ENCODE data around the gene RNF40. TPM values are rescaled to one million over a fixed set of nuclear protein-coding genes. Genes with fewer than 3 reads are reported as not detected.

RNF40 gene
- total and polyA plus RNA-seq, 8 donors: 17.5 to 155 (median 54.5) TPM

DNA sequence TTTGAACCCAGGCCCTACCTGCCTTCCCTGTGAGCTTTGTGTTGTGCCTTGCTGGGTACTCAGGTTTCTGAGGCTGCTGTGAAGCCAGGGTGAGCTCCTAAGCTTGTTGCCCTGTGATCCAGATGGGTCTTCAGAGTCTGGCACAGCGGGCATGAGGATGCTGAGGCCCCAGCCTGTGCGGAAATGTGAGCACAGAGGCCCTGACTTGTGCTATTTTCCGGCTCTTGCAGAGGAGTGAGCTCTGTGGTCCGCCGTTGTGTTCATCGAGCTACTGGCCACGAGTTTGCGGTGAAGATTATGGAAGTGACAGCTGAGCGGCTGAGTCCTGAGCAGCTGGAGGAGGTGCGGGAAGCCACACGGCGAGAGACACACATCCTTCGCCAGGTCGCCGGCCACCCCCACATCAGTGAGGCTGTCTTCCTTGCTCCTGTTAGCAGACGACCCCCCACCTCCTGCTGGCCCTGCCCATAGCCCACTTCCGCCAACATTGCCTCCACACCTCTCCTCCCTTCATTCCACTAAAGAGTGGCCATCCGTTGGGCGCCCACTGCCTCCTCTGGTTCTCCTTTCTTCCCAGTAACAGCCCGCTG, 11.2 kb upstream of the RNF40 start:
- intact Hi-C loops (cut with DNase I; ENCODE audit: low total_unique reads): no loop called here

DNA sequence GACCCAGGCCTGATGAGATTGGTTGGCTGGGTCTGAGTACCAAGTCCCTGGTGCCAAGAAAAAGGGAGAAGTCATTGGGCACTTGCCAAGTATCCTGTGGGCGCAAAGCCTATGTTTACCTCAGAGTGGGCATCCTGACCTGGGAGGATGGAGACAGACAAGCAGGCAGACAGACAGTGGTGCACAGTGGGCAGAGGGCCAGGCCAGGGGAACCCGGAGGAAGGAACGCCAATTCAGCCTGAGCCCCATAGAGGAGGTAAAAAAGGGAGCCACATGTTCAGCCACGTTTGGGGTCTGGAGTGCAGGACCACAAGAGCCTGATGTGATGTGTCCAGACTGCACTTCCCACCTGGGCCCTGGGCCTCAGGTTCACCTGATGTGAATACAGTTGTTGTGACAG, 8.5 kb upstream of the RNF40 start:
- intact Hi-C loops (cut with DNase I; ENCODE audit: low total_unique reads): no loop called here
- Histone ChIP-seq H3K27me3 (no peaks in the 10 kb centered on the region), H3K27ac (no peak overlapping the region), H3K36me3 (peaks cover 37 to 81% (median 76%) of the 10 kb centered on the region in 4 donors), H3K4me3 (no peak overlapping the region), H3K9me3 (no peaks in the 10 kb centered on the region), H3K4me1 (peaks cover 0 to 15% (median 12%) of the 10 kb centered on the region in 4 donors)
- TF ChIP-seq, protein P1, sequence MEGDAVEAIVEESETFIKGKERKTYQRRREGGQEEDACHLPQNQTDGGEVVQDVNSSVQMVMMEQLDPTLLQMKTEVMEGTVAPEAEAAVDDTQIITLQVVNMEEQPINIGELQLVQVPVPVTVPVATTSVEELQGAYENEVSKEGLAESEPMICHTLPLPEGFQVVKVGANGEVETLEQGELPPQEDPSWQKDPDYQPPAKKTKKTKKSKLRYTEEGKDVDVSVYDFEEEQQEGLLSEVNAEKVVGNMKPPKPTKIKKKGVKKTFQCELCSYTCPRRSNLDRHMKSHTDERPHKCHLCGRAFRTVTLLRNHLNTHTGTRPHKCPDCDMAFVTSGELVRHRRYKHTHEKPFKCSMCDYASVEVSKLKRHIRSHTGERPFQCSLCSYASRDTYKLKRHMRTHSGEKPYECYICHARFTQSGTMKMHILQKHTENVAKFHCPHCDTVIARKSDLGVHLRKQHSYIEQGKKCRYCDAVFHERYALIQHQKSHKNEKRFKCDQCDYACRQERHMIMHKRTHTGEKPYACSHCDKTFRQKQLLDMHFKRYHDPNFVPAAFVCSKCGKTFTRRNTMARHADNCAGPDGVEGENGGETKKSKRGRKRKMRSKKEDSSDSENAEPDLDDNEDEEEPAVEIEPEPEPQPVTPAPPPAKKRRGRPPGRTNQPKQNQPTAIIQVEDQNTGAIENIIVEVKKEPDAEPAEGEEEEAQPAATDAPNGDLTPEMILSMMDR (IDR thresholded peaks at IDR 0.05): no peak
- TF ChIP-seq POLR2AphosphoS5 (IDR thresholded peaks at IDR 0.05) (no peak), POLR2A (IDR thresholded peaks at IDR 0.05) (no peak), EP300 (IDR thresholded peaks at IDR 0.05) (no peak)
- DNase-seq: no peak
- 67 to 82% (median 71%) methylated on average over 4 of the region's 4 CpGs for WGBS, 5 donors

More for the DNA sequence above, 11.2 kb upstream of the RNF40 start:
- no peak for DNase-seq
- no peak overlapping the region for H3K4me3 ChIP-seq
- peaks cover 27 to 58% (median 52%) of the 10 kb centered on the region in 4 donors for H3K36me3 ChIP-seq
- no peaks in the 10 kb centered on the region for H3K9me3 ChIP-seq
- H3K27me3 ChIP-seq: no peaks in the 10 kb centered on the region
- no peak overlapping the region for H3K27ac ChIP-seq
- TF ChIP-seq POLR2A (IDR thresholded peaks at IDR 0.05): no peak
- no peak for TF ChIP-seq POLR2AphosphoS5 (IDR thresholded peaks at IDR 0.05)
- H3K4me1 ChIP-seq: peaks cover 6 to 29% (median 18%) of the 10 kb centered on the region in 4 donors
- WGBS, 5 donors: 91 to 94% (median 92%) methylated on average over 20 of the region's 20 CpGs

DNA sequence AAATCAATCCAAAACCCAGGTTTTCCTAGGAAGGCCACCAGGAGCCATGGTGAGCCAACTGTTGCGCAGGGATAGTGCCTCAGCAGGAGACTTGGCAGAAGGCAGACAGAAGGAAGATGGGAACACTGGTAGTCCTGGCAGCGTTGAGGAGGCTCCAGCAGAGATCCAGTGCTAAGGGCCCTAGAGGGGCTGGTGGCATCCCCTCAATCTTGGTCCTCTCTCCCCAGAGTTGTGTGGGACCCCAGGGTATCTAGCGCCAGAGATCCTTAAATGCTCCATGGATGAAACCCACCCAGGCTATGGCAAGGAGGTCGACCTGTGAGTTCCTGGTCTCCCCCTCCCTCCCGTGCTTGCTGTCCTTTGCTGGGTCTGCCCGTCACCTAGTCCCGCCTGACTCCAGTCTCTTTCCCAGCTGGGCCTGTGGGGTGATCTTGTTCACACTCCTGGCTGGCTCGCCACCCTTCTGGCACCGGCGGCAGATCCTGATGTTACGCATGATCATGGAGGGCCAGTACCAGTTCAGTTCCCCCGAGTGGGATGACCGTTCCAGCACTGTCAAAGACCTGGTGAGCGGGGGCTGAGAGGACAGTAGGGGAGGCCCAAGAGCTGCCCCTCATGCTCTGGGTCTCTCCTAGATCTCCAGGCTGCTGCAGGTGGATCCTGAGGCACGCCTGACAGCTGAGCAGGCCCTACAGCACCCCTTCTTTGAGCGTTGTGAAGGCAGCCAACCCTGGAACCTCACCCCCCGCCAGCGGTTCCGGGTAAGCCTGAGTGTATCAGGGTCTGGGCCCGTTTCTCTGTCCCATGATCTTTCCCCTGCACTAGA, 6.0 kb upstream of the RNF40 start:
- Histone ChIP-seq H3K27me3 (no peaks in the 10 kb centered on the region), H3K27ac (no peak overlapping the region), H3K36me3 (peaks cover 36 to 86% (median 78%) of the 10 kb centered on the region in 4 donors), H3K4me3 (no peak overlapping the region), H3K4me1 (peaks cover 5 to 23% (median 12%) of the 10 kb centered on the region in 4 donors), H3K9me3 (no peaks in the 10 kb centered on the region)
- intact Hi-C loops (cut with DNase I; ENCODE audit: low total_unique reads): no loop called here
- 92 to 95% (median 92%) methylated on average over 15 to 20 of the region's 20 CpGs for WGBS, 5 donors
- no peak for TF ChIP-seq POLR2AphosphoS5 (IDR thresholded peaks at IDR 0.05)
- TF ChIP-seq, protein P1 (IDR thresholded peaks at IDR 0.05): no peak
- no peak for TF ChIP-seq POLR2A (IDR thresholded peaks at IDR 0.05)
- no peak for TF ChIP-seq EP300 (IDR thresholded peaks at IDR 0.05)
- DNase-seq: no peak

DNA sequence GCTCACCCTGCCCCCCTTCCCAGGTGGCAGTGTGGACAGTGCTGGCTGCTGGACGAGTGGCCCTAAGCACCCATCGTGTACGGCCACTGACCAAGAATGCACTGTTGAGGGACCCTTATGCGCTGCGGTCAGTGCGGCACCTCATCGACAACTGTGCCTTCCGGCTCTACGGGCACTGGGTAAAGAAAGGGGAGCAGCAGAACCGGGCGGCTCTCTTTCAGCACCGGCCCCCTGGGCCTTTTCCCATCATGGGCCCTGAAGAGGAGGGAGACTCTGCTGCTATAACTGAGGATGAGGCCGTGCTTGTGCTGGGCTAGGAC, 5.4 kb upstream of the RNF40 start:
- WGBS, 5 donors: 93 to 96% (median 94%) methylated on average over 13 of the region's 13 CpGs; no CpG with 5 or more reads in 1 of the 5 donors

More for the DNA sequence above, 5.4 kb upstream of the RNF40 start:
- no peak for DNase-seq
- no peak overlapping the region for H3K27ac ChIP-seq
- peaks cover 6 to 29% (median 18%) of the 10 kb centered on the region in 4 donors for H3K4me1 ChIP-seq
- no peaks in the 10 kb centered on the region for H3K27me3 ChIP-seq
- no peak overlapping the region for H3K4me3 ChIP-seq
- H3K36me3 ChIP-seq: peaks cover 31 to 80% (median 73%) of the 10 kb centered on the region in 4 donors
- intact Hi-C loops (cut with DNase I; ENCODE audit: low total_unique reads): no loop called here
- TF ChIP-seq POLR2A (IDR thresholded peaks at IDR 0.05): no peak
- no peak for TF ChIP-seq EP300 (IDR thresholded peaks at IDR 0.05)
- TF ChIP-seq, protein P1 (IDR thresholded peaks at IDR 0.05): no peak
- no peak for TF ChIP-seq POLR2AphosphoS5 (IDR thresholded peaks at IDR 0.05)
- H3K9me3 ChIP-seq: no peaks in the 10 kb centered on the region
